IPS-11a (cell line): ENCODE data around the gene DNAJC15.

Source experiments
- H3K4me3 ChIP-seq: one replicate; pipeline ENCODE4 v1.5.1; 2013; ENCODE audit warnings: low read depth, low read length, control low read depth

The DNAJC15 gene

DNA sequence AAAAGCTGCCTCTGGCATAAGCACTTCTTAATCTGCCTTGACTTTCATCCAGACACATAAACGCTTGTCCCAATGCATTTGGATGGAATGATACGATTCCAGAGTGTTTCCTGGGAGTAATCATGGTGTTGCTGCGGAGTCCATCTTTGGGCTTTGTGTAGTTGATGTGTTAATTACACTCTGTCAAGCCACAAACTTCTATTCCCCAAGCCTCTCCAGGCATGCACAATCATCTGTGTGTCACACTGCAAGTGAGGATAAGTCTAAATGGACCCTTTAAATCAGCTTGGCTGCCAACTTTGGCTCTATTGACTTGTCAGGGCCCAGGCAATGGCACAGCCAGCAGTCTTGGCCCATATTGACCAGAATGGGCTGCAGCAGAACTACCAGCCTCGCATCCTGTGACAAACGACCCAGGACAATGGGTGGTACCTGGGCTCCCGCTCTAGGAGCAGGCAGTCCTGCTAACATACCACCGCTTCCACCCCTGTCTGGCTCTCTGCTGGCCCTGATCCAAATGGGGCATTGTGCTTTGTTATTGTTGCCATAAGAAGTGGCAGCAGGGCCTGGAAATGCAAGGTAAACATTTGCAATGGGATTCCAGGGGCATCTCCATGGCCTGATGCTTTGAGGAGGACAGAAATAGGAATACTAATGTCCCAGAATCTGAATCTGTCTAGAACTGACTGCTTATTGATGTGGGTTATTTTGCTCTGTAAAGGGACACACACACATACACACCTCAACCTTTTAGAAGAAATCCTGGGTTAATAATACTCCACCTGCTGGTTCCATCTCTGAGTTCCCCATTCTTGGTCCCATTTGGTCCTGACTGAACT, 127.2 kb downstream of the DNAJC15 start:
- H3K4me3 ChIP-seq: no peak overlapping the region

DNA sequence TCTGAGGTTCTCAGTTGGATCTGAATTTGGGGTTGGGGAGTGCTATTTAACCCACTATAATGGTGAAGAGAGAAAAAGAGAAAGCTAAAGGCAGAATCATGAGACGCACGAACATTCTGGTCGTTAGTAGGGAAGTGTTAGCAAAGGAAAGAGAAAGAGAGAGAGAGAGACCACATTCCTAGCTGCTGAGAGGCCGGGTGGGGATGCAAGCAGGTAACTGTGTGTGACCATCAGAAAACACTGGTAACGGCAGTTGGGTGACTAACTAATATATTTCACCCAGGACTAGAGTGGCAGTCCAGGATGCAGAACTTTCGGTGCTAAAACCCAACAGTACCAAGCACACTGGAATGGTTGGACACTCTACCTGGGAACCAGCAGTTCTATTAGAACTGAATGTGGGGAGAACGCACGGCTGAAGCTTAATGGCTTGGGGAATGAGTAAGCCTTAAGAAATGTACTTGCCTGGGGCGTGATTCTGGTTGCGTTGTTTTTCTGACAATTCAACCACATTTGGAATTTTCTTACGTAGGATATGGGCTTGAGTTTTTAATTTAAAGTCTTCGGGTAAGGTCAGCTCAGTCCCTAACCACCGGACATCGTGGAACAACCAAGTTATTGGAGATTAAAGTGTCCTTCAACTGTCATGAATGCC, 130.2 kb downstream of the DNAJC15 start:
- no peak overlapping the region for H3K4me3 ChIP-seq

DNA sequence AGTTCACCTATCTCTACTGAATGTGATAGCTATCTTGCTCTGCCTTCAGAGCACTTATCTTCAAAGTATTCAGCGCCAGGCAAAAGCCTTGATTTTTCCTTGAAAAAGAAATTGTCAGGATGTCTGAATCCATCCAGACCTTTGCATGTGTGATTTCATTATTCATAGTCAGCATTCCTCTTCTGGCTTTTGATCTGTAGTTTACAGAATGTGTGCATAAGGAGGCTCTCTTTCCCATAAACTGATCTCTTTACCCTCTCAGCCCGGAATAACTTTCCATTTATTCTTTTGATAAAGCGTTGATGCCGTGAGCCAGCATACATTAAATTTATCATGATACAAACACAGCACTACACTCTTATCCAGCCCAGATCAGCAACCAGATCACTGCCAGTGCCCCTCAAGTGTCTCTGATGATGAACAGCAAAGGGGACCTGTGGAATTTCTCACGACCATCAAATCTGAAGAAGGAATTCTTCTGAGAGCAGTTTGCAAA, 130.8 kb downstream of the DNAJC15 start:
- no peak overlapping the region for H3K4me3 ChIP-seq

DNA sequence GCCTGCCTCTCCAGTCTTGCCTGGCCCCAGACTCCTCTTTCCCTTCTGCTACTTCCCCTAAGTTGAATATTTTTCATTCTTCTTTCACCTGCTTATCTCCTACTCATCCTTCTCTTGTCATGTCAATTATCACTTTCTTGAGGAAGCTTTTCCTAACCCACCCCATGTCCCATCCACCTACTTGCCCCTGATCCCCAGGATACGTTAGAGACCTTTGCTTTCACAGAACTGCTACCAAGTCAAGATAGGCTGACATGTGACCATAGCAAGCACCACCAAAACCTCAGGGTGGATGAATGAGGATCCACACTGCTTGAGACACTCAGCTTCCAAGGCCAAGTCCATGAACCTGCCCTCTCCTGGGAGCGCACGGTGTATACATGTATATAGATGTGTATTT, 131.5 kb downstream of the DNAJC15 start:
- H3K4me3 ChIP-seq: no peak overlapping the region

DNA sequence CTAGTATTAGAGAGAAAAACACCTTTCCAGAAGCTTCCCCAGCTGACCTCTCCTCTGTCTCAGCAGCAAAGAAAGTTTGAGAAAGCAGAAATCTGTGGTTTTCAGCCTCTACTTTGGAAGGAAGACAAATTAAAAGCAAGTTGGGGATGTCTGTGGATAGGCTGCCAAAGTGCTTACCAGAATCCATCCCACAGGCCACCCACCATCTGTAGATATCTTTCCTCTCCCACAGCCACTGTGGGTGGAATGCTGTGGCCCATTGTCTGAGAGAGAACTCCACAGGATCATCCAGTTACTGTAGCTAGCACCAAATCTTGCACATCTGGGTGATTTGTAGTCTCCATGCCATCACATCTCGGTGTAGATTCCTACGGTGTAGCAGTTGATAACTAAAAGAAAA, 133.5 kb downstream of the DNAJC15 start:
- no peak overlapping the region for H3K4me3 ChIP-seq

DNA sequence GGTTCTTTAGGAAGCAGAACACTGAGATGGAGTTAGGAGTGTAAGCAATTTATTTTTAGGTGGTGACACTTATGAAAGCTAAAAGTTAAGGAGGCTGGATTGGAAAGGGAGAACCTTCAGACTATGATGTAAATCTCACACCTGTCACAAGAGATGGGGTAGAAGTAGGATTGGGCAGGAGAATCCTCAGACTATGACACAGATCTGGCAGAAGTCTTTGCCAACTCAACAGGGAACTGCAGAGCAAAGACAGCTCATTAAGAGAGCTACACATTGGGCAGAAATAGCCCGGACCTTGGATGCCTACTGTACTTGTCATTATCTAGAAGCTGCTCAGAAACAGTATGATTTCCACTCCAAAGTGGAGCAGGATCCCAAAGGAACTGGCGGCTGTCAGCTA, 134.4 kb downstream of the DNAJC15 start:
- no peak overlapping the region for H3K4me3 ChIP-seq

DNA sequence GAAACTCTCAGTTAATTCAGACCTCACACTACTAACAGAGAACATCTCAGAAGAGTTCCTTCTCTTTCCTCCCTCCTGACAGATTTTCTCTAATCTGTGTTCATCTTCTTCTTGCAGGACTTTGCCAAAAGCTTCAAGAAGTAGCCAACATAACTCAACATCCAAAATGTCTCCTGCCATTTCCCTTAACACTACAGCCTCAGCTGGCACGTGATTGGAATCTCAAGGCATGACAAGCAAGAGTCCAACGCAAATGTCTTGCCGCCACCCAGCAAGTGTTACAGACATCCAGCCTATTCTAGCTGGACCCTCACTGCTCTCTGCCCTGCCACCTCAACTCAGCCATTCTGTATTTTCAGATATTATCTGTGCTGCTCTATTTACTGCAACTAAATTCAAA, 135.1 kb downstream of the DNAJC15 start:
- no peak overlapping the region for H3K4me3 ChIP-seq

DNA sequence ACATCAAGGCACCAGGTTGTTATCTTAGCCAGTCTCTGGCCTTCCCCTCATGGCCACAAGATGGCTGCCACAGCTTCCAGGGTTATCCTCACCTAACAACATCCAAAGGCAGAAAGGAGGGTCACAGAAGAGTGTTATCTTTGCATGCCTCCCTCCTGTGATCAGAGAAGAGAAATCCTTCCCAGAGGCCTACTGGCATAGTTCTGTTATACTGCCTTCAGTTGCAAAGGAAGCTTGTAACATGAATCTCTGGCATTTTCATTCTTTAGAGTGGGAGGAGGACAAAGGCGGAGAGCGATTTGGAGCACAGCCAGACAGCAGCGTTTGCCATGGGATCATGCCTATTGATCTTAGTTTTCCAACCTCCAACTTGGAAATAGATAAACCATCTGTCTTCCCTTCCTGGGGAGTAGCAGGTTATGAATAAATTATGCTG, 135.7 kb downstream of the DNAJC15 start:
- no peak overlapping the region for H3K4me3 ChIP-seq
